GM12801 (cell line): ENCODE results near the gene KMT2A.

Source experiments
- TF ChIP-seq, protein P1 (sequence below): IDR thresholded peaks from one replicate; pipeline ENCODE4 v1.5.1; 2011; ENCODE audit warnings: control low read depth; ENCODE audit not compliant: insufficient read length; ENCODE audit errors: extremely low read depth

Gene KMT2A

DNA sequence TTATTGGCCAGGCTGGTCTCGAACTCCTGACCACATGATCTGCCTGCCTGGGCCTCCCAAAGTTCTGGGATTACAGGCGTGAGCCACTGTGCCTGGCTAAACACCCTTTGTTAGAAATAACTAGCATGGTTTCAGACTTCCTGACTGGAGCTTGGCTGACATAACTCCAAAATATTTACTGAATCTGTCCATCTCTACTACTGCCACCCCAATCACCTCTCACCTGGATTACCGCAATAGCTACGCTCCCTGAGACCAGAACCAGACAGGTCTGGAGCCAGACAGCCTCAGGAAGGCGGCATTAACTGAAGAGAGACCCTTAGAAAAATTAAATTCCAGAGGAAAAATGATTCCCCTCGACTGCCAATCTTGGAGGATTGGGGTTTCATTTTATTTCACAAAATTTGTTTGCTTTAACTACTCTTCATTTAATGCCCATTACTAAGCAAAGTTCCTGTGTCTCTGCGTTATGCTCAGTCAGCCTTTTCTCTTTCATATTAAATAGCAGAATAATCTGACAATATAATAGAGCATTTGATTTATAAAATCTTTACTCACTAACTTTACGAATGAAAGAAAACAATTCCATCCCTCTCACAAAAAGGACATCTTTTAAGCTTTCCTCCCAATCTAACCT, 107.8 kb downstream of the KMT2A start:
- TF ChIP-seq, protein P1, sequence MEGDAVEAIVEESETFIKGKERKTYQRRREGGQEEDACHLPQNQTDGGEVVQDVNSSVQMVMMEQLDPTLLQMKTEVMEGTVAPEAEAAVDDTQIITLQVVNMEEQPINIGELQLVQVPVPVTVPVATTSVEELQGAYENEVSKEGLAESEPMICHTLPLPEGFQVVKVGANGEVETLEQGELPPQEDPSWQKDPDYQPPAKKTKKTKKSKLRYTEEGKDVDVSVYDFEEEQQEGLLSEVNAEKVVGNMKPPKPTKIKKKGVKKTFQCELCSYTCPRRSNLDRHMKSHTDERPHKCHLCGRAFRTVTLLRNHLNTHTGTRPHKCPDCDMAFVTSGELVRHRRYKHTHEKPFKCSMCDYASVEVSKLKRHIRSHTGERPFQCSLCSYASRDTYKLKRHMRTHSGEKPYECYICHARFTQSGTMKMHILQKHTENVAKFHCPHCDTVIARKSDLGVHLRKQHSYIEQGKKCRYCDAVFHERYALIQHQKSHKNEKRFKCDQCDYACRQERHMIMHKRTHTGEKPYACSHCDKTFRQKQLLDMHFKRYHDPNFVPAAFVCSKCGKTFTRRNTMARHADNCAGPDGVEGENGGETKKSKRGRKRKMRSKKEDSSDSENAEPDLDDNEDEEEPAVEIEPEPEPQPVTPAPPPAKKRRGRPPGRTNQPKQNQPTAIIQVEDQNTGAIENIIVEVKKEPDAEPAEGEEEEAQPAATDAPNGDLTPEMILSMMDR, result no peak

DNA sequence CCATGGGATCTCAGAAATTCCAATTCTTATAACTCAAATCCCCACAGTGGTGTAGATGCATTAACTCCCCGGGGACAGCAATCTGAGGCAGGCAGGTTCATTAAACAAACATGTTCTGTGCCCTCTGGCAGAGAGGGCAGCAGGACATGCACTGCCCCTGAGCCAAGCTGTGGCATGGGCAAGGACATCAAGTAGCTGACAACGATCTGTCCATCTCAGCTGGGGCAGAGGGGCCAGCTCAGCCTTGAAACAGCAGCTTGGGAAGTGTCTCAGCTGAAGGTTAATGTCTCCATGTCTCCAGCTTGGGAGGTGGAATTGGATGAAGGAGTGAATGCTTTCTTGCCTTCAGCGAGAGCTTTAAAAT, 108.3 kb downstream of the KMT2A start:
- TF ChIP-seq, protein P1, result no peak

DNA sequence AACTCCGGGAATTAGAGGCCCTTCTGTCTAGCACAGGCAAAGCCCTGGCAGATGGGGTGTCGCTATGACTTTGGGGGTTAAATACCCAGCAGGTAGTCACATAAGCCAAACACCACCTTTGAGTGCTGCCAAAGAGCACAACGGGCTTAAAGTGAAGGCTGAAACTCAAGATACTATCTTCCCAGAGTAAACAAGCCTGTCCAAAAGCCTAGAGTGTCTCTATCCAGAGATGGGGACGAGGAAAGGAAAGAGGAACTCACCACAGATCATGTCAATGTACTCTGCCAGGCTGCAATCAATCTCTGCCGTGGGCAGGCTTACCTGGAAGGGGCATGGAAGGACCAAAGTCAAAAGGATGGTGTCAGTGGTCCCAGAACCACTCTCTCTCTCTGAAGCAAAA, 109.2 kb downstream of the KMT2A start:
- TF ChIP-seq, protein P1, result no peak

DNA sequence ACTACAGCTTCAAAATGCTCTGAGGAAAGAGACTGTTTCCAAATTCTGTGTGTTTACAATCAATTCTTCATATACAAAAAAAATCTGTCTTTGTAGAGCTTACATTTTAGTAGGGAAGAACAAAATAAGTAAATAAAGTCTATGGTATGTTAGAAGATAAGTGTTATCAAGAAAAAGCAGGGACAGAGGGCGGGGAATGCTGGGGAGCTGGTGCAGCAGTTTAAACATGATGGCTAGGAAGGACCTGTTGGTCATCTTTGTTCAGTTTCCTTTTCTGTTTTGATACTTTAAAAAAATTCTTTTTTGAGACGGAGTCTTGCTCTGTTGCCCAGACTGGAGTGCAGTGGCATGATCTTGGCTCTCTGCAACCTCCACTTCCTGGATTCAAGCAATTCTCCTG, 110.8 kb downstream of the KMT2A start:
- TF ChIP-seq, protein P1, result no peak

DNA sequence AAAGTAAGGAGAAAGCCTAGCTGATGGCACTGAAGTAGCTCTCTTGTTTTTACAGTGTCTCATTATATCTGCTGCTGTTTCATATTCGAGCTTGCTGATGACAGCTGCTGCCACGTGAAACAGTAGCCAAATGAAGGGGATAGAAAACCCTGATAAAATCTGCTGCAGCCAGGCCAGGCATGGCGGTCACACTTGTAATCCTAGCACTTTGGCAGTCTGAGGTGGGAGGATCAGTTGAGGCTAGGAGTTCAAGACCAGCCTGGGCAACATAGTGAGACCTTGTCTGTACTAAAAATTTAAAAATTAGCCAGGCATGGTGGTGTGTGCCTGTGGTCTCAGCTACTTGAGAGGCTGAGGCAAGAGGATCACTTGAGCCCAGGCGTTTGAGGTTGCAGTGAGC, 116.0 kb downstream of the KMT2A start:
- TF ChIP-seq, protein P1, result no peak

DNA sequence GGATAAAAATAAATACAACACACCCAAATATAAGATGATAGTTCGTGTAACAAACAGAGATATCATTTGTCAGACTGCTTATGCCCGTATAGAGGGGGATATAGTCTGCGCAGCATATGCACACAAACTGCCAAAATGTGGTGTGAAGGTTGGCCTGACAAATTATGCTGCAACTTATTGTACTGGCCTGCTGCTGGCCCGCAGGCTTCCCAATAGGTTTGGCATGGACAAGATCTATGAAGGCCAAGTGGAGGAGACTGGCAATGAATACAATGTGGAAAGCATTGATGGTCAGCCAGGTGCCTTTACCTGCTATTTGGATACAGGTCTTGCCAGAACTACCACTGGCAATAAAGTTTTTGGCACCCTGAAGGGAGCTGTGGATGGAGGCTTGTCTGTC, 124.5 kb downstream of the KMT2A start:
- TF ChIP-seq, protein P1, result no peak

DNA sequence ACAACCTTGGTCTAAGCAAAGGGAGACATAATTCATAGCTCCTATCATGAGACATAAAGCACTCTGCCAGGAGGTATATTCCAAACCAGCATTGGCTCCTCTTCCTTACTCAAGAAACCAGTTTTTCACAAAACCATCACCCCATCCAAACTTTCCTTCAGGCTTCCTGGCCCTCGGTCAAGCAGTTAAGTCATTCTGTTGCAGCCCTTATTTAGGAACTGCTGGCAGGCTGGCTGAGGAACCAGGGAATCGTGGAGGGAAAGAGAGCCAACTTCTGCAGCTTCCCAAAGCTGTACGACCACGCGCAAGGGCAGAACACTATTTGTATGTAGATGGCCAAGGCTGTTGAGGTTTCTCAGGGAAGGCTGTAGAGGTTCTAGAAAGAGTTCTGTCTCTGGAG, 128.8 kb downstream of the KMT2A start:
- TF ChIP-seq, protein P1, result no peak

DNA sequence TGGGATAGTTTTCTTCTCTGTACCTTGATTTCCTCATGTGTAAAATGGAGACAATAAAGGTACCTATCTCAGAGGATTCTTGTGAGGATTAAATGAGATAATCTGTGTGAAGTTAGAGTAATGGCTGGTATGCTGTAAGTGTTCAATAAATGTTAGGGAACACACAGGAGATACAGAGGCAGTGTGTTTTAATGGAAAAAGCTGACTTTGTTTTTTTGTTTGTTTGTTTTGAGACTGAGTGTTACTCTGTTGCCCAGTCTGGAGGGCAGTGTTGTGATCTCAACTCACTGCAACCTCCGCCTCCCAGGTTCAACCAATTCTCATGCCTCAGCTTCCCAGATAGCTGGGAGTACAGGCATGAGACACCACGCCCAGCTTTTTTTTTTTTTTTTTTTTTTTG, 133.4 kb downstream of the KMT2A start:
- TF ChIP-seq, protein P1, result no peak
